ENCODE measurements around the gene CST6.
"Not testable (repeated sequence)": the region's sequence is repeated elsewhere in the genome, so short reads cannot be mapped to it uniquely, and the experiment has no call there.

Gene CST6

GRCh38 chr11:65987336-65987735 lies 24.5 kb upstream of the CST6 start:
- DNase-seq, result no peak

GRCh38 chr11:65988791-65989592 lies 22.8 kb upstream of the CST6 start:
- peak; percentile 94 for DNase-seq

- DNase-seq, result no peak
Measured at GRCh38 chr11:65992056-65992455, 19.8 kb upstream of the CST6 start.

GRCh38 chr11:65997286-65997685 lies 14.5 kb upstream of the CST6 start:
- no peak for DNase-seq

GRCh38 chr11:66001942-66002647 lies 9.7 kb upstream of the CST6 start, which contains the start of the genes BANF1 and EIF1AD:
BANF1 (plus strand) TSS chr11:66002503; CDS start chr11:66003251, 748 bp downstream.
EIF1AD (minus strand) TSS chr11:66002157; CDS start chr11:66000389, 1,768 bp downstream.
- peak; percentile 96 for DNase-seq

- DNase-seq, result no peak
Measured at GRCh38 chr11:66002648-66003225, 9.1 kb upstream of the CST6 start.

- DNase-seq, result no peak
Measured at GRCh38 chr11:66003291-66003690, 8.5 kb upstream of the CST6 start.

GRCh38 chr11:66004186-66004585 lies 7.6 kb upstream of the CST6 start:
- no peak for DNase-seq

- DNase-seq, result no peak
Measured at GRCh38 chr11:66006134-66006890, 5.5 kb upstream of the CST6 start.

- DNase-seq, result no peak
Measured at GRCh38 chr11:66006891-66007176, 5.0 kb upstream of the CST6 start.

GRCh38 chr11:66007201-66007634 lies 4.6 kb upstream of the CST6 start:
- no peak for DNase-seq

GRCh38 chr11:66008095-66008467 lies 3.7 kb upstream of the CST6 start:
- DNase-seq, result no peak

- DNase-seq, result no peak
Measured at GRCh38 chr11:66008468-66009101, 3.2 kb upstream of the CST6 start.

GRCh38 chr11:66010036-66010435 lies 1.8 kb upstream of the CST6 start:
- DNase-seq, result not testable (repeated sequence)

GRCh38 chr11:66011239-66011784 lies 496 bp upstream of the CST6 start:
- no peak for DNase-seq

- no peak for DNase-seq
Measured at GRCh38 chr11:66012371-66012945, 650 bp downstream of the CST6 start.

- no peak for DNase-seq
Measured at GRCh38 chr11:66012946-66013761, 1.3 kb downstream of the CST6 start.

GRCh38 chr11:66013762-66014100 lies 1.9 kb downstream of the CST6 start:
- DNase-seq, result no peak

GRCh38 chr11:66014804-66015453 lies 3.1 kb downstream of the CST6 start:
- no peak for DNase-seq

GRCh38 chr11:66015454-66015881 lies 3.7 kb downstream of the CST6 start:
- no peak for DNase-seq

Data from activated effector memory CD4-positive, alpha-beta T cell treated with anti-CD3 and anti-CD28 coated beads, Interleukin-2, amount 50 U/mL, for 16 hours (primary cell).